DMS114 treated with DMSO at 0.1 percent for 48 hours (cell line): ENCODE data around the gene PCDHA1.

Experiments used
- DNase-seq: peaks from one replicate; lab custom pipeline; 2025; ENCODE audit not compliant: unreplicated experiment; lab: John Stamatoyannopoulos, UW

Gene PCDHA1

DNA sequence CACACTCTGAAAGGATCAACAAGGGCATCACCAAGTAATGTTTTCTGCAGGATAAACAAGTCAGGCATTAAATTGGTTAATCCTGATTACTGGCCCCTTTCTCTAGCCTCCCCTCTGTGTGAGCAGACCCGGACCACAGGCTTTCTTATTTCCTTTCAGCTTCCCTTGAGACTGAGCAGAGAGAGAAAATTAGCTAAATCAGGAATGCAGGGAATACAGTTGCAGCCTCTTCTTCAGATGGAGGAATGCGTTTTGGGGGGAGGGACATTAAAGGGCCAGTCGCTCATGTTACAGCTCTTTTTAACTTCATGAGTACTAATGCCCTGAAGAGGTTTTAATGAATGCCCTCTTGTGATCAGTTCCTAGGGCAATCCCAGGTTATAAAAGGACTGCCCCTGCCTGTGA lies 200.2 kb downstream of the PCDHA1 start:
- DNase-seq: no peak

DNA sequence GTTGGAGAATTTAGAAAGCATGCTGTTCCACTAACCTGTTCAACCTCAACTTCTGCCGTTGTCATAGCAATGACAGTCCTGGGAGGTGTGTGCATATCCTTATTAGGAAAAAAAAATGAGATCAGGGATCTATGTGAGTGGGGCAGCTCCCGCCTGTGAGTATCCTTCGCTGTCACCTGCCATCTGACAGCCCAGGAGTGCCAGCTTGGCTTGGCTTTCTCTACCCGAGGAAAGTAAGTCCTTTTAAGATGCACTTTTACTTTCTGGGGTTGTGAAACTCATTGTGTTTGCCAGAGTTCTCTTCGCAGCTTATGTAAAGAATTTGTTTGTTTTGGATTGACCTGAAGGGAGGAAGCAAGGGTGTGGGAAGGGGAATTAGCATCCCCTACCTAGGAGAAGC lies 202.2 kb downstream of the PCDHA1 start:
- no peak for DNase-seq

- no peak for DNase-seq
These were observed 202.7 kb downstream of the PCDHA1 start for GRCh38 chr5:140988608-140989007.

DNA sequence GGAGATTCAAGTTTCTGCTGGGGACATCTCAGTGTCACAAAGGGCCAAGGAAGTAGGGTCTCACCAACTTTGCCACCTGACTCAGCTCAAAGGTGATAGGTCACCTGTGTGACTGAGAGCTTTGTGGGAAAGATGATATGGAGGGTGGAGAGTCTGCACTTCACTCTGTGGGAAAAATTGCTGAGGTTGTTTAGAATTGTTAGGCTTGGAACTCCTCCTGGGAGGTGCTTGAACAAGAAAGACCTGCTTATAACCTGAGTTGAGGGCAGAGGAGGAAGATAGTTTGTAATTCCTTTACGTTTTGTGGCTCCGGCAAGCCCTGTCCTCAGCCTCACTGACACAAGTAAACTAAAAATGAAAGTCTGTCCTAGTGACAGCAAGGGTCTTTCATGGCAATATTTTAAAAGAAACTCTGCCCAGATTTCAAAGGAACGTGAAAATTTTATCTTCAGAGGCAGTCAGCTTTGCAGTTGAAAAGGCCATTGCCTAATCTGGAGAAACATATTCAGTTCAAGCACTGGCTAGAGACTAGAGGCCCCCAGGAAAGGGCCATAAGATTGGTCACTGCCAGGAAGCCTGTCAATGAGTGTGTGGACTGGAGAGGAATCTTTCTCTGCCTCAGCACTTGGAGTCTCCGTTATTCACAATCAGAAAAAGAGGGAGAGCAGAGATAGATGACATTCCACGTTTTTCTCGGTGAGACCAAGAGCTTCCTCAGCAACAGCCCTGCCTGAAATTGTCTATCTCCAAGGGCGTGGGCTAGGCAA lies 203.5 kb downstream of the PCDHA1 start:
- no peak for DNase-seq

GRCh38 chr5:140992828-140993227 lies 206.9 kb downstream of the PCDHA1 start:
- DNase-seq: no peak

- no peak for DNase-seq
These were observed 210.1 kb downstream of the PCDHA1 start for GRCh38 chr5:140996060-140996459.

GRCh38 chr5:140998921-140999410 lies 213.0 kb downstream of the PCDHA1 start:
- no peak for DNase-seq

DNA sequence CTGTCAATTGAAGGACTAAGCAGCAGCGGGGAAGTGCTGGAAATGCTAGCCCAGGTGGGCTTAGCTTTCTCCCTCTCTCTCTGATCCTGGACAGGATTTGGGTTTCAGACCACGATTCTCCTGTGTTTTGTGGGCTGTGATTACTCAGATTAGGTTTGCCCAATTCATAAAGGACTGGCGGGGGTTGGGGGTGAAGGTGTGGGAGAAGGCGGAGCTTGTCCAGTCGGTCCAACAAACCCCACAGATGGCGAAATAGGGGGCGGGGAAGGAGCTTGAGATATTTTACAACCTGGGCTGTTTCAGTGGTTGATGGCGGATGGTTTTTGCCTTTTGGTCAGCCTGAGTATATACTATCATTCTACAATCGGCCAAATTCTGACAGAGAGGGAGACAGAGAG lies 215.5 kb downstream of the PCDHA1 start:
- DNase-seq: no peak

DNA sequence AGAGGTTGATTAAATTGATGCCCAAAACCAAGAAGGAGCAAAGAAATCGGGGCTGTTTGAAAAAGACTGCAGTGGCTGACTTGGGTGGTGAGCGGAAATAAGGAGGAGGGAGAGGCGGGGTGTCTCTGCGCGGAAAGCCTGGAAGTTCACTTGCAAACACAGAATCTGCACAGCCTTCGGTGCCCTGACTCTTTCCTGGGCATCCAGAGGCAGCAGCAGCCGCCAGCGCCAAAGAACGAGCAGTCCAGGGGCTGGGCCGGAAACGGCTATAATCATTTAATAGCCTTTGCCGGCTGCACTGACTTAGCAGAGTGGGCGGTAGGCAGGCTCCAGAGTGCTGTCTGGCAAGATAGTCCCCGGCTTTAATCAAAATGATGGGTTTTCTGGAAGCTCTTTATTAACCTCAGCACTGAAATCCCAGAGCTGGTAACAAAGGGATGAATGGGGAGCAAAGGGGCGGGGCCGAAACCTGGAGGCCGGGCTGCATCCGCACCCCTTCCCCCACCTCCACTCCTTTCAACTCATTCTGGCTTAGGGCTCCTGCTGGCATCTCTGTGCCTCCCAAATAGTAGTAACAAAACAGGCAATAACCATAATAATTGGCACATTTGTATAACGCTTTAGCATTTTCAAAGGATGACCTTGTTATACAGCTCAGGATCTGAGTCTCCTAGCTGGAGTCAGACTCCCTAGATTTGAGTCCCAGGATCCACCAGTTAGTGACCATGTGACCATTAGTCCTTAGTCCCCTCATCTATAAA lies 216.1 kb downstream of the PCDHA1 start:
- no peak for DNase-seq

DNA sequence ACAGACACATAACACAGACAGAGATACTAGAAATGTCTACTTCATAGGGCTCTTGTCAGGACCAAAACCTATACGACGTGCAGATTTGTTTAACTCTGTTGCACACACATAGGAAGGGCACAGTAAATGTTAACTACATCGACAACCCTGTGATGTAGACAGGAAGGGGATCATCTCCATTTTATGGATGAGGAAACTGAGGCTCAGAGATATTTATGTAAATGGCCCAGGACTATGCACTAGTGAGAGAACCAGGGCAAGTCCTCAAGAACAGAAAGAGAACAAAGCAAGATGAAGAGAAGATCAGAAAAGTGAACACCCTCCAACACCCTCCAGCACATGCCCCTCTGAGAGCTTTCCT lies 216.6 kb downstream of the PCDHA1 start:
- DNase-seq: no peak

DNA sequence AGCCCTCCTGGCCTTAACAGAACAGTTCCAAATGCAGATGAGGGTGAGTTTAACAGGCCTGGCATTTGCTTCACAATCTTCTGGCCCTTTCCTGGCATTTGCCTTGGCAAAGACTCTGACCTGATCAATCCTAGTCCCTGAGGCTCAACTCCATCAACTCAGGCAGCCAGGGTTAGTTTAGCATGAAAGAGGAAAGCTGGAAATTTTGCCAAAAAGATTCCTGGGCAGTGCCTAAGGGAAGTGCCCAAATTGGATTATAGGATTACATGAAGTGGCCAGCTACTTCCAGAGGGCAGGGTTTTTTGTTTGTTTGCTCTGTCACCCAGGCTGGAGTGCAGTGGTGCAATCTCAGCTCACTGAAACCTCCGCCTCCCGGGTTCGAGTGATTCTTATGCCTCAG lies 217.1 kb downstream of the PCDHA1 start:
- no peak for DNase-seq

DNA sequence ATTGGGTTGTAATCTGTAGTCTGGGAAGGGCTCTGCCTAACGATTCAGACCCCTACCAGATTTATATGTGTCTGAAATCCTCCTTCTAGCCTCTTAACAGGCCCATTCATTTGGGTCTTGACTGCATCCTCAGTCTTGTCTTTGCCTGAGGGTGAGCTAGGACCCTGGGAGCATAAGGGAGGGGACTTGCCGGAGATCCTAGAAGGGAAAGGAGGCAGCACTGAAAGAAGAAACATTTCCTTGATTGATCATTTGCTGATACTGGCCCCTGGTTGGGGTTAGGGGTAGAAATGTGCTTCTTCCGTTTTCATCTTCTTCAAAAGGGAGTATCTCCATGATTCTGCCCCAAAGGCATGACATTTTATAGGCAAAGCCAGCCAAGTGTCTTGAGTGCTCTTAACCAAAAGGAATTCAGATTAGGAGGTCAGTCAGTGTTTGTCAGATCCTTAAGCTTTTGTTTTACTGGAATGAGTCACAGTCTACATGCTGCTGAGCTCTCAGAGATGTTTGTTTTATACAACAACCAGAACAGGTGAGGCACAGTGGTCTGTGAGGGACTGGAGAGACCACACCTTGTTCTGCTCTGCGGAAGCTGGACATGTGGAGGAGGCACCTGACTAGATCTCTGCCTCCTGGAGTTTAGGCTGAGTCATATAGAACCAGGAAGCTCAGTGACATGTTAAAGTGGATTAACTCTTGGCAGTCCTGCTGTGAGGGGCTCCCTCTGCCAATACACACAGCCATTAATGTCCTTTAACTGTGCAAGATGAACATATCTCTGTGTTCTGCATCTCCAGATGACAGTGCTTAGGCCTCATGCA lies 218.1 kb downstream of the PCDHA1 start:
- no peak for DNase-seq

DNA sequence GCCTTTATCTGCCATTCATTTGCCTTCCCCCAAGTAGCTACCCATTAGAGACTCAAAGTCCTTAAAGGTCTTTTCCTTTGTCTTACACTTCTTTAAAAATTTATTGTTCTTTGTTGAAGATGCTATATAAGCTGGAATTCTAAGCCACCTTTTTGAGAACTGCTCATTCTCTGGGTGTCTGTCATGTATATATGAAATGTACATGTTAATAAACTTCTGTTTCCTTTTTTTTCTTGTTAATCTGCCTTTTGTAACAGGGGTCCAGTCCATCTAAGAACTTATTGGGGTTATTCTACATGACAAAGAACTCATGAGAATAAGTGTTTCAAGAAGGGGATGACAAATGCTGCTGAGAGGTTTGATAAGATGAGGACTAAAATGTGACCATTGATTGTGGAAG lies 221.9 kb downstream of the PCDHA1 start:
- DNase-seq: no peak

- DNase-seq: no peak
These were observed 224.3 kb downstream of the PCDHA1 start for GRCh38 chr5:141010047-141010793.

- DNase-seq: no peak
These were observed 232.0 kb downstream of the PCDHA1 start for GRCh38 chr5:141017943-141018342.

DNA sequence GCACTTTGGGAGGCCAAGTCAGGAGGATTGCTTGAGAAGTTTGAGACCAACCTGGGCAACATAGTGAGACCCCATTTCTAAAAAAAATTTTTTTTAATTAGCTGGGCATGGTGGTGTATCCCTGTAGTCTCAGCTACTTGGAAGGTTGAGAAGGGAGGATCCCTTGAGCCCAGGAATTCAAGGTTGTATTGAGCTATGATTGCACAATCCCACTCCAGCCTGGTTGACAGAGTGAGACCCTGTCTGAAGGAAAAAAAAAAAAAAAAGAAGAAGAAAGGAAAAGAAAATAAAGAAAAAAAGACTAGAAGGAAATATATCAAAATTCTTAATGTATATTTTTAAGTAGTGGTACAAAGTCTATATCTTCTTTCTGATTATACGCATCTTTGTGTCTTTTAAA lies 236.4 kb downstream of the PCDHA1 start:
- DNase-seq: no peak

DNA sequence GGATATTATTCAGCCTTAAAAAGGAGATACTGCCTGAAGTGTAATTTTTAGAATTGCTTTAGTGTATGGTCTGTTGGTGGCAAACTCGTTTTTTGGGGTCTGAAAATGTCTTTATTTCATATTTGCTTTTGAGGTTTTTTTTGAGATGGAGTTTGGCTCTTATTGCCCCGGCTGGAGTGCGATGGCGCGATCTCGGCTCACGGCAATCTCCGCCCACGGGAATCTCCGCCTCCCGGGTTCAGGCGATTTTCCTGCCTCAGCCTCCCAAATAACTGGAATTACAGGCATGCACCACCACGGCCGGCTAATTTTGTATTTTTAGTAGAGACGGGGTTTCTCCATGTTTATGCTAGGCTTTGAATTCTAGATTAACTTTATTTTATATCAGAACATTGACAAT lies 245.1 kb downstream of the PCDHA1 start:
- no peak for DNase-seq

DNA sequence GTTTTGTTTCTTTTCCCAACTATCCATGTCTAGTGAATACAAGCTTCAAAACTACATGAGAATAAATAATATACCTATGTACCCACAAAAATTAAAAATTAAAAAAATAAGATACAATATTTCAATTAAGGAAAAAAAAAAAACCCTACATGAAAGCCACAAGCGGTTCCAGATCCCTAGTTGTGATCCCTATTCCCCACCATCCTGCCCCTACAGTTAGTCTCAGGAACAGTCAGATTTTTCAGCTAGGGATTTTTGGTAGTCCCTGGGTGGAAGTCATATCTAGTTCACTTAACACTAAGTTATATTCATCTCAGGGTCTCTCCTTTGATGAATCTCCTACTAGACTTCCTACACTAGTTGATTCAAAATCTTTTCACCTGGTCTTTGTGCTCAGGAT lies 246.7 kb downstream of the PCDHA1 start:
- no peak for DNase-seq

DNA sequence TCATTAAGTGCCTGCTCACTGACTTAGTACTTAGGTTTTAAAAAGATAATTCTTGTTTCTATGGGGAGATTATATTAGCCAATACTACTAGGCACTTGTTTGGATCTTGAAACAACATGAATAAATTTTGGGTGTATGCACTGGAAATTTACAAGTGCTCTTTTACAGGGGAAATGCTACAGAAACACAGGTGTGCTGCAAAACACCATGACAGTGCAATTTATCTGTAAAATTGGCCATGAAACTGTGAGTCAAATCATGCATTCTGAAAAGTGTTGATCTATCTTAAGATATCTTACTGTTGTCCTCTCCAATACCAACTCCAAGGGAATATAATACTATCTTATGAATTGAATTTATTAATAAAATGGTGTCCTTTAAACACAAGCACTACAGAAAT lies 253.1 kb downstream of the PCDHA1 start:
- no peak for DNase-seq

GRCh38 chr5:141039517-141039916 lies 253.6 kb downstream of the PCDHA1 start:
- no peak for DNase-seq
